Aorta (tissue), 5 donors: Measurements from ENCODE around the gene SLC22A17. TPM values are rescaled to one million over a fixed set of nuclear protein-coding genes. Genes with fewer than 3 reads are reported as not detected.

ENCODE experiments used
- ATAC-seq: fragments of 200-7000 bp; cut with Tn5 transposase; one replicate; pipeline ENCODE4 v1.9.1; 2022; ENCODE audit warnings: moderate library complexity; ENCODE audit not compliant: low FRiP score
- DNase-seq, 2 donors: peaks; one replicate each; pipeline ENCODE4 v3.0.0-alpha.2; 2020
- H3K27ac ChIP-seq, 2 donors: one replicate each; pipeline ENCODE4 v1.5.1; 2013; ENCODE audit warnings: low read length in 2 of 2, mild to moderate bottlenecking in 2 of 2, moderate library complexity in 2 of 2, control low read depth in 1 of 2, inconsistent platforms in 1 of 2, low read depth in 1 of 2
- H3K27me3 ChIP-seq, 2 donors: one replicate each; pipeline ENCODE4 v1.6.1; 2013; ENCODE audit warnings: control low read depth in 1 of 2, low read length in 1 of 2, mild to moderate bottlenecking in 1 of 2, moderate library complexity in 1 of 2; ENCODE audit not compliant: insufficient read depth in 2 of 2, control insufficient read depth in 1 of 2
- H3K36me3 ChIP-seq, 2 donors: one replicate each; pipeline ENCODE4 v1.6.1; 2013; ENCODE audit warnings: control low read depth in 1 of 2, low read length in 1 of 2, mild to moderate bottlenecking in 1 of 2; ENCODE audit not compliant: insufficient read depth in 2 of 2, control insufficient read depth in 1 of 2
- H3K4me1 ChIP-seq, 2 donors: one replicate each; pipeline ENCODE4 v1.6.1; 2013; ENCODE audit warnings: low read length in 2 of 2, control low read depth in 1 of 2, mild to moderate bottlenecking in 1 of 2, moderate library complexity in 1 of 2; ENCODE audit not compliant: insufficient read depth in 2 of 2, control insufficient read depth in 1 of 2
- H3K4me3 ChIP-seq, 2 donors: one replicate each; pipeline ENCODE4 v1.5.1; 2013; ENCODE audit warnings: low read length in 2 of 2, control low read depth in 1 of 2, mild to moderate bottlenecking in 1 of 2
- H3K9me3 ChIP-seq: one replicate; pipeline ENCODE4 v1.6.1; 2013; ENCODE audit warnings: mild to moderate bottlenecking, low read length; ENCODE audit not compliant: control insufficient read depth
- WGBS, 2 donors: extraction: QIAGEN DNeasy Blood & Tissue Kit; methylation state at CpG; one replicate each; pipeline ENCODE4 v1.1.7; 2013; 5-methylcytosine and 5-hydroxymethylcytosine counted together
- intact Hi-C, 2 donors: fragments of 100-400 bp; cut with DNase I; formaldehyde crosslinking; loops; one replicate each; pipeline versions ENCODE4 v1.14.2 to v1.15.0; 2022
- polyA plus RNA-seq, 2 donors: library from polyadenylated mRNA; stranded (reverse); fragments of 200-250 nt; gene quantifications; one replicate each; pipeline ENCODE4 v1.2.3, GENCODE V29; 2013
- total RNA-seq, 2 donors: library from RNA; stranded (reverse); fragmentation: NEBNext Ultra II Directional; extraction: Animal tissue kit (Norgen Biotek cat#: 25700); gene quantifications; one replicate each; pipeline ENCODE4 v1.2.1, GENCODE V29; 2021
- donor health status: healthy with polysubstance abuse.
- donor health status: Bipolar disorder and iron deficiency.
- donor health status: DM: no; HTN: no; CAD: no.
- donor health status: DM: no; HTN: no; CAD: no.
- donor health status: DM: yes; HTN: yes; CAD: no.

The SLC22A17 gene
- total and polyA plus RNA-seq, 4 donors, result 7.5 to 85.8 (median 36.8) TPM

DNA sequence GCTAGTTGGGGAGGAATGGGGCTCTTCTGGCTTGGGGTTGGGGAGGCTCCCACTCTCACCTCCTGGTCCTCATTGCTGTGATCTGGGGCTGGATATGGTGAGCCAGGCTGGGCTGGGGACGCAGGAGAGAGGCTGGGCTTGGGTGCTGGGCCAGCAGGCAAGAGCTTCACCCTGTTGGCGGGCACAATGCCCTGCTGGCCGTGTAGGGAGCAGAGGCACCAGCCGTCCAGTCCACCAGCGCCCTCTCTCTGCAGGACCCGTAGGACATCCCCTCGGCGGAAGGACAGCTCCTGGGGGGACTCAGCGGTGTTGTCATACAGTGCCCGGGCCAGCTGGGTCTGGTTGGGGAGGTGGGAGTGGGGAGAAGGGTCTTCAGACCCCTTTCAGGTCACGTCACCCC is 7.8 kb upstream of the SLC22A17 start:
- ATAC-seq (no peak), DNase-seq (no peak)
- H3K4me1 ChIP-seq, result no peaks in the 10 kb centered on the region
- no peak overlapping the region for H3K27ac ChIP-seq
- no peaks in the 10 kb centered on the region for H3K9me3 ChIP-seq
- peaks cover 0 to 3% of the 10 kb centered on the region in 2 donors for H3K36me3 ChIP-seq
- H3K27me3 ChIP-seq, result no peaks in the 10 kb centered on the region
- WGBS, 2 donors, result 52 to 56% methylated on average over 11 of the region's 11 CpGs
- intact Hi-C loops, result no loop called here
- no peak overlapping the region for H3K4me3 ChIP-seq

GRCh38 chr14:23359722-23360447 is 7.2 kb upstream of the SLC22A17 start:
- DNase-seq (peak in 1 of 2 donors; percentile 51), ATAC-seq (no peak)
- Histone ChIP-seq H3K27ac (no peak overlapping the region), H3K4me1 (no peaks in the 10 kb centered on the region), H3K27me3 (no peaks in the 10 kb centered on the region), H3K9me3 (no peaks in the 10 kb centered on the region), H3K36me3 (peaks cover 0 to 3% of the 10 kb centered on the region in 2 donors), H3K4me3 (no peak overlapping the region)
- WGBS, 2 donors, result 85 to 86% methylated on average over 22 of the region's 22 CpGs
- intact Hi-C loops, result loop anchor here in 1 of 2 donors (10.0 kb wide), 1 partner anchor 105 kb away; the partner anchor contains the start of gene NGDN

GRCh38 chr14:23359167-23359626 is 6.5 kb upstream of the SLC22A17 start:
- no peaks in the 10 kb centered on the region for H3K9me3 ChIP-seq
- H3K36me3 ChIP-seq, result peaks cover 0 to 3% of the 10 kb centered on the region in 2 donors
- DNase-seq (peak in 1 of 2 donors; percentile 39), ATAC-seq (no peak)
- WGBS, 2 donors, result 82 to 83% methylated on average over 10 to 11 of the region's 11 CpGs
- no peak overlapping the region for H3K4me3 ChIP-seq
- H3K27ac ChIP-seq, result no peak overlapping the region
- H3K4me1 ChIP-seq, result no peaks in the 10 kb centered on the region
- intact Hi-C loops, result loop anchor here in 1 of 2 donors (10.0 kb wide), 1 partner anchor 106 kb away; the partner anchor contains the start of gene NGDN
- no peaks in the 10 kb centered on the region for H3K27me3 ChIP-seq

GRCh38 chr14:23358553-23359166 is 6.0 kb upstream of the SLC22A17 start:
- 85 to 89% methylated on average over 12 of the region's 12 CpGs for WGBS, 2 donors
- no peak overlapping the region for H3K4me3 ChIP-seq
- intact Hi-C loops, result loop anchor here in 1 of 2 donors (10.0 kb wide), 1 partner anchor 106 kb away; the partner anchor contains the start of gene NGDN
- H3K27ac ChIP-seq, result no peak overlapping the region
- ATAC-seq (no peak), DNase-seq (peak in 1 of 2 donors; percentile 53)
- no peaks in the 10 kb centered on the region for H3K27me3 ChIP-seq
- no peaks in the 10 kb centered on the region for H3K4me1 ChIP-seq
- peaks cover 0 to 3% of the 10 kb centered on the region in 2 donors for H3K36me3 ChIP-seq
- H3K9me3 ChIP-seq, result no peaks in the 10 kb centered on the region

- Histone ChIP-seq H3K27me3 (no peaks in the 10 kb centered on the region), H3K27ac (no peak overlapping the region), H3K36me3 (peaks cover 0 to 3% of the 10 kb centered on the region in 2 donors), H3K9me3 (no peaks in the 10 kb centered on the region), H3K4me3 (no peak overlapping the region), H3K4me1 (no peaks in the 10 kb centered on the region)
- WGBS, 2 donors, result 79 to 82% methylated on average over 3 of the region's 3 CpGs
- no peak for DNase-seq
- no peak for ATAC-seq
- intact Hi-C loops, result loop anchor here in 1 of 2 donors (10.0 kb wide), 1 partner anchor 107 kb away; the partner anchor contains the start of gene NGDN
These were observed 5.4 kb upstream of the SLC22A17 start for GRCh38 chr14:23358042-23358441.

GRCh38 chr14:23357261-23357660 is 4.6 kb upstream of the SLC22A17 start:
- Histone ChIP-seq H3K27ac (no peak overlapping the region), H3K36me3 (peaks cover 0 to 3% of the 10 kb centered on the region in 2 donors), H3K27me3 (no peaks in the 10 kb centered on the region), H3K9me3 (no peaks in the 10 kb centered on the region), H3K4me3 (no peak overlapping the region), H3K4me1 (no peaks in the 10 kb centered on the region)
- intact Hi-C loops, result loop anchor here in 1 of 2 donors (10.0 kb wide), 1 partner anchor 108 kb away; the partner anchor contains the start of gene NGDN
- WGBS, 2 donors, result 81 to 87% methylated on average over 8 of the region's 8 CpGs
- DNase-seq (peak in 1 of 2 donors; percentile 67), ATAC-seq (no peak)

GRCh38 chr14:23356662-23357061 is 4.0 kb upstream of the SLC22A17 start:
- DNase-seq (peak in 1 of 2 donors; percentile 14), ATAC-seq (no peak)
- Histone ChIP-seq H3K27me3 (no peaks in the 10 kb centered on the region), H3K9me3 (no peaks in the 10 kb centered on the region), H3K36me3 (peaks cover 0 to 3% of the 10 kb centered on the region in 2 donors), H3K4me1 (no peaks in the 10 kb centered on the region), H3K27ac (no peak overlapping the region), H3K4me3 (no peak overlapping the region)
- intact Hi-C loops, result loop anchor here in 1 of 2 donors (10.0 kb wide), 1 partner anchor 108 kb away; the partner anchor contains the start of gene NGDN
- 89 to 91% methylated on average over 4 of the region's 4 CpGs for WGBS, 2 donors

DNA sequence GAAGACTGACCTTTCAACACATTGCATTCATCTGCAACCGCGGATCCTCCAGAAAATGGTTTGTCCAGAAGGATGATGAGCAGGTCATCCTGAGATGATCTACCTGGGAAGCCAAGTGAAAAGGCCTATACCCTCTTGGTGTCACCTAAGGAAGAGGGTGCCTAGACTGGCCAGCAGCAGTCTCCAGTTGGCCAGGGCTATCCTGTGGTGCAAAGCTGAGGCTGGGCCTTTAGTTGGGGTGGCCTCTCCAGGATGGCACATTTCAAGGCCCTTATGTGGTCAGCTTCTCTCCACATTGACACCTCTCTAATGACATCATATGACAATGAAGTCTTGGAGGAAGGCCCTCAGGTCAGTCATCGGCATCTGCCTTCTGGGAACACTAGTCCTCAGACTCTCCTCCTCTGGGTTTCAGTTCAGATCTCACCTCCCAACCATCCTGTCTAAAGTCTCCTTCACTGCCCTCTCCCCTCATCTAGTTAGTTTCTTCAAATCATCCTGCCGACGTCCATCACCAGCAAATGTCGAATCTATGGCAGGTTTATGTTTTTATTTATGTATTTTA is 3.3 kb upstream of the SLC22A17 start:
- no peak overlapping the region for H3K4me3 ChIP-seq
- peaks cover 0 to 3% of the 10 kb centered on the region in 2 donors for H3K36me3 ChIP-seq
- no peaks in the 10 kb centered on the region for H3K9me3 ChIP-seq
- H3K4me1 ChIP-seq, result no peaks in the 10 kb centered on the region
- ATAC-seq (no peak), DNase-seq (peak in 1 of 2 donors; percentile 16)
- H3K27ac ChIP-seq, result no peak overlapping the region
- 80% methylated on average over 6 of the region's 6 CpGs for WGBS, 2 donors
- H3K27me3 ChIP-seq, result no peaks in the 10 kb centered on the region
- intact Hi-C loops, result loop anchor here in 1 of 2 donors (10.0 kb wide), 1 partner anchor 109 kb away; the partner anchor contains the start of gene NGDN
